ENCODE measurements around the gene ATP2C2. TPM values are rescaled to one million over a fixed set of nuclear protein-coding genes. Genes with fewer than 3 reads are reported as not detected.

The ATP2C2 gene
- total and polyA plus RNA-seq, 2 experiments from 2014 or later: 2.1 TPM

- Mint-ChIP-seq H3K4me3 (no peak overlapping the region), H3K27ac (no peak overlapping the region), H3K4me1 (peaks cover 26% of the 10 kb centered on the region), H3K9me3 (no peaks in the 10 kb centered on the region), H3K36me3 (ENCODE audit: low read depth) (no peaks in the 10 kb centered on the region; the same call in 2 of the 3 replicates), H3K27me3 (ENCODE audit: insufficient read depth, low read depth, poor library complexity) (peaks cover 26% of the 10 kb centered on the region)
- H3K36me3 ChIP-seq (ENCODE audit: insufficient read depth): no peaks in the 10 kb centered on the region
- H3K79me2 ChIP-seq (replicated peaks; ENCODE audit: insufficient read depth): no peaks in the 10 kb centered on the region
- no peak overlapping the region for H3K27ac ChIP-seq (ENCODE audit: low read depth)
- no peak for ATAC-seq
- peaks cover 26% of the 10 kb centered on the region for H3K27me3 ChIP-seq (ENCODE audit: insufficient read depth)
- DNase-seq (ENCODE audit: low spot score): no peak
- H2AFZ ChIP-seq: no peak overlapping the region
- H3K4me2 ChIP-seq: no peak overlapping the region
- no peaks in the 10 kb centered on the region for H3F3A ChIP-seq (replicated peaks; ENCODE audit: low read depth)
- peaks cover 4% of the 10 kb centered on the region; the same call in 1 of the 2 replicates for H3K9me2 ChIP-seq (ENCODE audit: insufficient read depth)
- peaks cover 21% of the 10 kb centered on the region for H3K4me1 ChIP-seq (ENCODE audit: insufficient read depth)
- no peaks in the 10 kb centered on the region for H4K20me1 ChIP-seq (replicated peaks; ENCODE audit: insufficient read depth)
- TF ChIP-seq NANOG (IDR thresholded peaks at IDR 0.05; ENCODE audit: borderline replicate concordance) (no peak), ZNF114 (CRISPR knock-in tag; IDR thresholded peaks at IDR 0.05) (no peak), CREB1 (CRISPR knock-in tag; IDR thresholded peaks at IDR 0.05; ENCODE audit: low read depth) (no peak), STAT1 (IDR thresholded peaks at IDR 0.05; ENCODE audit: unreplicated experiment) (no peak), JUNB (IDR thresholded peaks at IDR 0.05; ENCODE audit: unreplicated experiment) (no peak), ZNF462 (CRISPR knock-in tag; IDR thresholded peaks at IDR 0.05) (no peak), ETS1 (IDR thresholded peaks at IDR 0.05) (no peak), EZH2 (IDR thresholded peaks at IDR 0.05; ENCODE audit: low read depth, unreplicated experiment) (no peak), EZH2phosphoT487 (IDR thresholded peaks at IDR 0.05; ENCODE audit: unreplicated experiment) (no peak), ZNF331 (CRISPR knock-in tag; IDR thresholded peaks at IDR 0.05; ENCODE audit: low read depth) (no peak), POLR2AphosphoS5 (IDR thresholded peaks at IDR 0.05; ENCODE audit: low read depth) (no peak), REST (IDR thresholded peaks at IDR 0.05; ENCODE audit: unreplicated experiment) (no peak), CTCF (conservative IDR thresholded peaks at IDR 0.05; ENCODE audit: low read depth in 2 of 2) (no peak)
- H3K4me3 ChIP-seq: no peak overlapping the region
Observed at GRCh38 chr16:84371553-84371865, 3.2 kb downstream of the ATP2C2 start.
